Glutamatergic neuron (in vitro differentiated cells): ENCODE measurements around the gene CCRL2. TPM values are rescaled to one million over a fixed set of nuclear protein-coding genes. Genes with fewer than 3 reads are reported as not detected.

ENCODE experiments used
- total RNA-seq: library from RNA; stranded (reverse); fragmentation: NEBNext Ultra II Directional; extraction: Animal tissue kit (Norgen Biotek cat#: 25700); gene quantifications from one replicate; pipeline ENCODE4 v1.2.1, GENCODE V29; 2021; ENCODE audit not compliant: unreplicated experiment

CCRL2 gene
- total RNA-seq, 1 donor from 2014 or later = not detected

Other genes starting within 250 kb of the CCRL2 start
- not detected for gene CCR1, start 198.9 kb upstream of the CCRL2 start, total RNA-seq
- not detected for gene CCR3, start 164.8 kb upstream of the CCRL2 start, total RNA-seq
- not detected for gene CCR2, start 53.1 kb upstream of the CCRL2 start, total RNA-seq
- not detected for gene CCR5, start 36.3 kb upstream of the CCRL2 start, total RNA-seq
- gene LTF, start 57.6 kb downstream of the CCRL2 start, total RNA-seq = not detected
- not detected for gene RTP3, start 90.7 kb downstream of the CCRL2 start, total RNA-seq
- gene LRRC2, start 159.0 kb downstream of the CCRL2 start, total RNA-seq = not detected
- gene FAM240A, start 205.3 kb downstream of the CCRL2 start, total RNA-seq = not detected